OCI-LY3 (cell line): ENCODE data around the gene ITGB1.

Experiments
- H2AFZ ChIP-seq: fragments of 200-600, 300-600 bp; shearing (Covaris generic); 2 replicates; pipeline ENCODE4 v1.6.0; 2014; ENCODE audit warnings: antibody characterized with exemption, low read depth, low read length
- H3K27ac ChIP-seq: fragments of 200-600, 300-600 bp; sonication (generic); 2 replicates; pipeline ENCODE4 v1.5.1; 2014; ENCODE audit warnings: mild to moderate bottlenecking, low read length, moderate library complexity, mixed read lengths
- H3K27me3 ChIP-seq: fragments of 200-600, 300-600 bp; sonication (generic); 2 replicates; pipeline ENCODE4 v1.6.1; 2014; ENCODE audit warnings: low read depth, low read length, mixed read lengths
- H3K36me3 ChIP-seq: fragments of 200-600, 300-600 bp; sonication (generic); replicated peaks from 2 replicates; pipeline ENCODE3; 2014; ENCODE audit warnings: low read depth, low read length, mixed read lengths
- H3K4me1 ChIP-seq: fragments of 300-600, 200-600 bp; sonication (generic); 2 replicates; pipeline ENCODE4 v1.6.1; 2014; ENCODE audit warnings: low read length, mixed read lengths
- H3K4me2 ChIP-seq: fragments of 200-600, 300-600 bp; sonication (generic); 2 replicates; pipeline ENCODE4 v1.6.1; 2014; ENCODE audit warnings: low read length, mixed read lengths
- H3K4me3 ChIP-seq: fragments of 300-600, 200-600 bp; sonication (generic); 2 replicates; pipeline ENCODE4 v1.5.1; 2014; ENCODE audit warnings: antibody characterized with exemption, mild to moderate bottlenecking, low read length, moderate library complexity
- H3K79me2 ChIP-seq: fragments of 300-600, 200-600 bp; shearing (Covaris generic); 2 replicates; pipeline ENCODE4 v1.6.1; 2014; ENCODE audit warnings: mild to moderate bottlenecking, low read length, mixed read lengths
- H3K9ac ChIP-seq: fragments of 300-600, 200-600 bp; shearing (Covaris generic); 2 replicates; pipeline ENCODE4 v1.6.0; 2014; ENCODE audit warnings: mild to moderate bottlenecking, low read length, moderate library complexity
- H3K9me3 ChIP-seq: fragments of 200-600, 300-600 bp; shearing (Covaris generic); 2 replicates; pipeline ENCODE4 v1.6.1; 2014; ENCODE audit warnings: low read length, mixed read lengths; ENCODE audit not compliant: insufficient read depth
- H4K20me1 ChIP-seq: fragments of 200-600, 300-600 bp; sonication (generic); 2 replicates; pipeline ENCODE4 v1.6.1; 2016; ENCODE audit warnings: low read length, mixed read lengths; ENCODE audit not compliant: insufficient read depth
- CTCF ChIP-seq: fragments of 200-600, 300-600 bp; sonication (generic); IDR thresholded peaks from 2 replicates; pipeline ENCODE4 v1.5.1; 2014; ENCODE audit warnings: antibody characterized with exemption, low read length, low read depth
- EZH2phosphoT487 ChIP-seq: fragments of 200-600 bp; shearing (Covaris generic); IDR thresholded peaks from 2 replicates; pipeline ENCODE4 v1.6.1; 2018; ENCODE audit warnings: antibody characterized with exemption, mixed run types, low read depth

ITGB1 gene

DNA sequence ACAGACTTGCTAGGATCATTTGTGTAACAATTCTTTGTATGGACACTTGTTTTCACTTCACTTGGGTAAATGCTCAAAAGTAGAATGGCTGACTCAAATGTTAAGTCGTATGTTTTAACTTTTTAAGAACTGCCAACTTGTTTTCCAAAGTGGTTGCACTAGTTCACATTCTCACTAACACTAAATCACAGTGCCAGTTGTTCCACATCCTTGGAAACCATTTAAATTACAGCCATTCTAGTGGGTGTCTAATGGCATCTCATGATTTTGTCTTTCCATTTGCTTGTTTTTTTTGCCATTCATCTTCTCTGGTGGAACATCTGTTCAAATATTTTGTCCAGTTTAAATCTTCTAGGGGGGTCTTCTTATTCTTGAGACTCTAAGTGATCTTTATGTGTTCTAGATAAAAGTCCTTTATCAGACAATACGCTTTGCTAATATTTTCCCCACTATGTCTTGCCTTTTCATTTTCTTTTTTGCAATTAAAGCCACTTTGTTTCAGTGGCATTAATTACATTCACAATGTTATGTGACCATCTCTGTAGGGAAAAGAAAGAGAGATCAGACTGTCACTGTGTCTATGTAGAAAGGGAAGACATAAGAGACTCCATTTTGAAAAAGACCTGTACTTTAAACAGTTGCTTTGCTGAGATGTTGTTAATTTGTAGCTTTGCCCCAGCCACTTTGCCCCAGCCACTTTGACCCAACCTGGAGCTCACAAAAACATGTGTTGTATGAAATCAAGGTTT, 63.9 kb downstream of the ITGB1 start:
- no peak overlapping the region for H3K4me2 ChIP-seq
- no peak overlapping the region for H3K4me3 ChIP-seq
- H2AFZ ChIP-seq: no peak overlapping the region
- H3K4me1 ChIP-seq: no peaks in the 10 kb centered on the region
- H3K27me3 ChIP-seq: no peaks in the 10 kb centered on the region
- no peak overlapping the region for H3K27ac ChIP-seq
- no peak for TF ChIP-seq CTCF
- no peak for TF ChIP-seq EZH2phosphoT487
- H3K79me2 ChIP-seq: no peaks in the 10 kb centered on the region
- no peaks in the 10 kb centered on the region for H3K9me3 ChIP-seq
- no peaks in the 10 kb centered on the region for H3K36me3 ChIP-seq
- H4K20me1 ChIP-seq: no peaks in the 10 kb centered on the region
- no peak overlapping the region for H3K9ac ChIP-seq

GRCh38 chr10:32893434-32893833, 64.6 kb downstream of the ITGB1 start:
- H3K36me3 ChIP-seq: no peaks in the 10 kb centered on the region
- H2AFZ ChIP-seq: no peak overlapping the region
- H3K9me3 ChIP-seq: no peaks in the 10 kb centered on the region
- H3K27me3 ChIP-seq: no peaks in the 10 kb centered on the region
- no peak overlapping the region for H3K27ac ChIP-seq
- H3K4me1 ChIP-seq: no peaks in the 10 kb centered on the region
- TF ChIP-seq EZH2phosphoT487 (no peak), CTCF (no peak)
- no peak overlapping the region for H3K4me2 ChIP-seq
- no peak overlapping the region for H3K4me3 ChIP-seq
- H4K20me1 ChIP-seq: no peaks in the 10 kb centered on the region
- no peaks in the 10 kb centered on the region for H3K79me2 ChIP-seq
- no peak overlapping the region for H3K9ac ChIP-seq

DNA sequence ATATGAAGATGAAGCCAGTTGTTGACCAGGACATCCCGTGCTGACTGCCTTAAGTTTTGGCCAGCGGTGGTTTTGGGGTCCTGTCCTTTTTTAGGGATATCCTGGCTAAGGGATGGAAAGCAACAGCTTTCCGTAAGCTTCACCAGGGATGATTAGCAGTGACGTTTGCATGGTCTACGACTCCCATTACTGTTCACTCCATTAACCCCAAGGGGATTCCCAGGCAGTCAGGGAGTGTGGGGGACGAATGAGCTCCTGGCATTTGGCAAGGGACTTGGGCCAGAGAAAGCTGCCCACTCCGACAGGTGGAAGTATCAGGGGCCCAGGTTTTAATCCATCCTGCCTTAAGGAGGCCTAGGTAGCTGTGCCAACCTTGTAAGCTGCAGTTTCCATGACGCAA, 66.8 kb downstream of the ITGB1 start:
- no peak overlapping the region for H3K4me3 ChIP-seq
- no peaks in the 10 kb centered on the region for H3K9me3 ChIP-seq
- no peaks in the 10 kb centered on the region for H4K20me1 ChIP-seq
- no peak overlapping the region for H3K27ac ChIP-seq
- H3K79me2 ChIP-seq: no peaks in the 10 kb centered on the region
- no peaks in the 10 kb centered on the region for H3K36me3 ChIP-seq
- TF ChIP-seq CTCF (no peak), EZH2phosphoT487 (no peak)
- no peak overlapping the region for H3K4me2 ChIP-seq
- H2AFZ ChIP-seq: no peak overlapping the region
- no peaks in the 10 kb centered on the region for H3K4me1 ChIP-seq
- H3K27me3 ChIP-seq: no peaks in the 10 kb centered on the region
- no peak overlapping the region for H3K9ac ChIP-seq

DNA sequence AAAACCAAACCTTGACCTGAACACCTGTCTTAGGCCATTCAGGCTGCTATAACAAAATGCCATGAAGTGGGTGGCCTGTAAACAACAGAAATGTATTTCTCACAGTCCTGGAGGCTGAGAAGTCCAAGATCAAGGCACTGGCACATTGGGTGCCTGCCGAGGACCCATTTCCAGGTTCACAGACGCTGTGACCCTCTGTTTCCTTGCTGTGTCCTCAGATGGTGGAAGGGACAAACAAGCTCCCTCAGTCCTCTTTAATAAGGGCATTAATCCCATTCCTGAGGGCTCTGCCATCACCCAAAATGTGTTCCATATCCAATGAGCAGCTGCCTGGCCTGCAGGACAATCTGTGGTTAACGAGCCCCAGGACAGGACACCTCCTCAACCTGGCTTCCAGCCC, 67.6 kb downstream of the ITGB1 start:
- no peak overlapping the region for H3K9ac ChIP-seq
- no peak overlapping the region for H3K4me3 ChIP-seq
- no peak for TF ChIP-seq CTCF
- TF ChIP-seq EZH2phosphoT487: no peak
- no peaks in the 10 kb centered on the region for H3K9me3 ChIP-seq
- no peak overlapping the region for H2AFZ ChIP-seq
- no peaks in the 10 kb centered on the region for H3K79me2 ChIP-seq
- H3K4me1 ChIP-seq: no peaks in the 10 kb centered on the region
- no peak overlapping the region for H3K27ac ChIP-seq
- H3K27me3 ChIP-seq: no peaks in the 10 kb centered on the region
- no peak overlapping the region for H3K4me2 ChIP-seq
- no peaks in the 10 kb centered on the region for H4K20me1 ChIP-seq
- no peaks in the 10 kb centered on the region for H3K36me3 ChIP-seq
